Keratinocyte (primary cell): Measurements from ENCODE around the gene SPATA6.
"Not testable (repeated sequence)": the region's sequence is repeated elsewhere in the genome, so short reads cannot be mapped to it uniquely, and the experiment has no call there.

Source experiments
- EZH2 ChIP-seq: IDR thresholded peaks from one replicate; pipeline ENCODE4 v1.6.1; 2012; ENCODE audit warnings: inconsistent platforms, mild to moderate bottlenecking, low read length, moderate library complexity
- TF ChIP-seq, protein P1 (sequence below), 3 experiments: IDR thresholded peaks in 1 of 3; conservative IDR thresholded peaks in 1 of 3; optimal IDR thresholded peaks in 1 of 3; 2 replicates in 2 of 3; 3 replicates in 1 of 3; pipeline versions ENCODE3 to v1.5.1; 2011; ENCODE audit warnings: low read length in 3 of 3, mild to moderate bottlenecking in 3 of 3, moderate library complexity in 2 of 3, control low read depth in 1 of 3, inconsistent platforms in 1 of 3; ENCODE audit not compliant: insufficient read depth in 2 of 3; ENCODE audit errors: extremely low read depth in 1 of 3

DNA sequence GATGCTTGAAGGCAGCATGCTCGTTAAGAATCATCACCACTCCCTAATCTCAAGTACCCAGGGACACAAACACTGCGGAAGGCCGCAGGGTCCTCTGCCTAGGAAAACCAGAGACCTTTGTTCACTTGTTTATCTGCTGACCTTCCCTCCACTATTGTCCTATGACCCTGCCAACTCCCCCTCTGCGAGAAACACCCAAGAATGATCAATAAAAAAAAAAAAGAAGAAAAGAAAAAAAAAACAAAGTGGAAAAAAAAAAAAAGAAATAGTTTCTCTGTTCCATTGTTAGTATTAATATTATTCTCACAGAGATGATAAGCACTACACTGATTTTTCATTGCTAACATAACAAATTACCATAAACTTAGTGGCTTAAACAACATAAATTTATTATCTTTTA is 8.0 kb upstream of the SPATA6 start:
- TF ChIP-seq, protein P1, sequence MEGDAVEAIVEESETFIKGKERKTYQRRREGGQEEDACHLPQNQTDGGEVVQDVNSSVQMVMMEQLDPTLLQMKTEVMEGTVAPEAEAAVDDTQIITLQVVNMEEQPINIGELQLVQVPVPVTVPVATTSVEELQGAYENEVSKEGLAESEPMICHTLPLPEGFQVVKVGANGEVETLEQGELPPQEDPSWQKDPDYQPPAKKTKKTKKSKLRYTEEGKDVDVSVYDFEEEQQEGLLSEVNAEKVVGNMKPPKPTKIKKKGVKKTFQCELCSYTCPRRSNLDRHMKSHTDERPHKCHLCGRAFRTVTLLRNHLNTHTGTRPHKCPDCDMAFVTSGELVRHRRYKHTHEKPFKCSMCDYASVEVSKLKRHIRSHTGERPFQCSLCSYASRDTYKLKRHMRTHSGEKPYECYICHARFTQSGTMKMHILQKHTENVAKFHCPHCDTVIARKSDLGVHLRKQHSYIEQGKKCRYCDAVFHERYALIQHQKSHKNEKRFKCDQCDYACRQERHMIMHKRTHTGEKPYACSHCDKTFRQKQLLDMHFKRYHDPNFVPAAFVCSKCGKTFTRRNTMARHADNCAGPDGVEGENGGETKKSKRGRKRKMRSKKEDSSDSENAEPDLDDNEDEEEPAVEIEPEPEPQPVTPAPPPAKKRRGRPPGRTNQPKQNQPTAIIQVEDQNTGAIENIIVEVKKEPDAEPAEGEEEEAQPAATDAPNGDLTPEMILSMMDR (optimal IDR thresholded peaks at IDR 0.05 in 1 of 3, IDR thresholded peaks at IDR 0.05 in 1 of 3, conservative IDR thresholded peaks at IDR 0.05 in 1 of 3; ENCODE audit: extremely low read depth in 1 of 3, insufficient read depth in 2 of 3, low read length in 3 of 3), result not testable (repeated sequence)
- not testable (repeated sequence) for TF ChIP-seq EZH2
